GM12892 (cell line): ENCODE results near the gene JAKMIP1.

Experiments
- DNase-seq: peaks from one replicate; pipeline ENCODE4 v3.0.0; 2011; ENCODE audit not compliant: insufficient read length
- FAIRE-seq: peaks from 2 replicates; lab custom pipeline; 2011; peaks lifted over from hg19 to GRCh38; lab: Jason Lieb, UNC
- POLR2A ChIP-seq: IDR thresholded peaks from 2 replicates; pipeline ENCODE4 v1.6.1; 2011; ENCODE audit warnings: low read depth, low read length, control low read depth
- POLR2AphosphoS5 ChIP-seq: IDR thresholded peaks from 2 replicates; pipeline ENCODE4 v1.6.1; 2011; ENCODE audit warnings: low read depth, low read length, control low read depth
- TAF1 ChIP-seq: IDR thresholded peaks from 2 replicates; pipeline ENCODE4 v1.6.1; 2011; ENCODE audit warnings: low read depth, mild to moderate bottlenecking, control low read depth, low read length, borderline replicate concordance

JAKMIP1 gene

GRCh38 chr4:6119507-6120020 is 80.8 kb downstream of the JAKMIP1 start:
- FAIRE-seq (no peak), DNase-seq (no peak)
- TF ChIP-seq POLR2A = no peak

- no peak for FAIRE-seq
- DNase-seq = no peak
- TF ChIP-seq POLR2A = no peak
- no peak for TF ChIP-seq POLR2AphosphoS5
- no peak for TF ChIP-seq TAF1
These were observed 82.1 kb downstream of the JAKMIP1 start for GRCh38 chr4:6118201-6118600.

- FAIRE-seq (no peak), DNase-seq (no peak)
- TF ChIP-seq TAF1 (no peak), POLR2A (no peak), POLR2AphosphoS5 (no peak)
These were observed 83.6 kb downstream of the JAKMIP1 start for GRCh38 chr4:6116696-6117285.

DNA sequence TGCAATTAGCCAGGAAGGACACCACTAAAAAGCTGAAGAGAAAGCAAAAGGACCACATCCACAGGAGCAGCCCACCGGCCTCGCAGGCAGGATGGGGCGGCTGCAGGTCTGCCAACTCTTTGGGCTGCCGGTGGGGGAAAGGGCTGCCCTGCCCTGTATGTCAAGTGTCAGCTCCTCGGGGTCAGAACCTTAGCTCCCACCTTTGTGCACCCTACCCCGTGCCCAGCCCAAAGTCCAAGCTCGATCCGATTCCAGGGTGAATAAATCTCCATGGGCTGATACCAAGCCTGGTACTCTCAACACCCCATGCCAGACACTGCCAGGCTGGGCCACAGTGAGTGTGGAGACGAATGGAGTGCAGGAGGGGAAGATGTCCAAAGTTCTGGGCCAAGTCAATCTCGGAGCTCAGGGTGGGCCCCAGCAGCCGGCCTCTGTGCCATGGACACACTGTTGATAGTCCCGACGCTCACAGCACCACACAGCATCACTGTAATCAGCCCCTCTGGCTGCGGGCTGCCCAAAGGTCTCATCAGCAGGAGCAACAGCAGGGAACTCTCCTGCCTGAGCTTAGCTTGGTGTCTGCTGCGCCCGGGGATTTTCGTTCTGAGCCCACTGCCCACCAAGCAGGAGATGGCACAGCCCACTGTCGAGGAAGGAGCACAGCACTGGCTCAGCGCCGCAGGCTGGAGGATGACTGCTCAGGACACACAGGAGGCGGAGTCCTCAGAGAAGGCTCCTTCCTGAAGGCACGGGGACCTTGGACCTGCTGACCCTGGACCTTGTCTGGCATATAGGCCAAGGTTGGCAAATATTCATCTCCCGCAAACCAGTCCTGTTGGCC is 84.4 kb downstream of the JAKMIP1 start:
- DNase-seq (no peak), FAIRE-seq (no peak)
- no peak for TF ChIP-seq TAF1
- TF ChIP-seq POLR2A = no peak
- no peak for TF ChIP-seq POLR2AphosphoS5

- FAIRE-seq (no peak), DNase-seq (no peak)
- no peak for TF ChIP-seq TAF1
- no peak for TF ChIP-seq POLR2A
- TF ChIP-seq POLR2AphosphoS5 = no peak
These were observed 85.0 kb downstream of the JAKMIP1 start for GRCh38 chr4:6115342-6115741.

- FAIRE-seq (no peak), DNase-seq (no peak)
- no peak for TF ChIP-seq TAF1
- TF ChIP-seq POLR2A = no peak
- no peak for TF ChIP-seq POLR2AphosphoS5
These were observed 85.7 kb downstream of the JAKMIP1 start for GRCh38 chr4:6114601-6115000.

DNA sequence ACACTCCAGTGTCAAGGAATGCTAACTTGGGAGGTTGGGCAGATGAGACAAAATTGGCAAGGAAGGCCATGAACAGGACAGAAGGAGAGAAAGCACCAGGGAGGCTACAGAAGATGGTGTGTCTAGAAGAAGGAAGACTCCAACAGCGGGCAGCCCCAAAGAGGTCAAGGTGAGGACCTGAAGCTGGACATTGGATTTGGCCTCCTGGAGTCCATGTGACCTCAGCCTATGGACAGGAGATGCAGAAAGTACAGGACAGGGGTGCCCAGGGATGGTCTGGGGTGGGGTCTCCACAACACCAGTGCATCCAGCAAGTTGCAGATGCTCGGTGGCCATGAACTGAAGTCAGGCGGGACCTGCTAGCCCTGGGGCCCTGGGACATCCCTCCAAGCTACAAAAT is 86.2 kb downstream of the JAKMIP1 start:
- FAIRE-seq (no peak), DNase-seq (no peak)
- TF ChIP-seq POLR2AphosphoS5 (no peak), POLR2A (no peak), TAF1 (no peak)

DNA sequence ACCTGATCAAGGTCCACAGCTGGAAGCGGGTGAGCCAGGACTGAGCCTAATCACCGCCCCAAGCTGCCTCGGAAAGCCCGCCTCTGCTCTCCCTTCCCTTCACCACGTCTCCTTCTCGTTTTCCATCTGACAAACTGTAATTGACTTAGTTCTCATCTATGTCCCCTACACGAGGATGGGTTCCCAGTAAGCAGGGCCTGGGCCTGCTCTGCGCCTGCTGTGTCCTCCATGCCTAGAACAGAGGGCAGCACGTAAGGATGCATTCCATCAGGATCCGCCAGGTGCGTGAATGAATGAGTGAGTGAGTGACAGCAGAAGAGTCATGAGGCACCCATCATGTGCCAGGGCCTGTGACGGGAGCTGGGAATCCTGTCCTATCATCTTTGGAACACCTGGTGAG is 86.7 kb downstream of the JAKMIP1 start:
- TF ChIP-seq TAF1 = no peak
- TF ChIP-seq POLR2AphosphoS5 = no peak
- no peak for TF ChIP-seq POLR2A
- FAIRE-seq (no peak), DNase-seq (no peak)

- DNase-seq (no peak), FAIRE-seq (no peak)
- TF ChIP-seq TAF1 (no peak), POLR2A (no peak), POLR2AphosphoS5 (no peak)
These were observed 87.6 kb downstream of the JAKMIP1 start for GRCh38 chr4:6112606-6113290.

- FAIRE-seq = no peak
- no peak for TF ChIP-seq TAF1
- TF ChIP-seq POLR2A = no peak
- TF ChIP-seq POLR2AphosphoS5 = no peak
- no peak for DNase-seq
These were observed 88.9 kb downstream of the JAKMIP1 start for GRCh38 chr4:6111354-6111960.

DNA sequence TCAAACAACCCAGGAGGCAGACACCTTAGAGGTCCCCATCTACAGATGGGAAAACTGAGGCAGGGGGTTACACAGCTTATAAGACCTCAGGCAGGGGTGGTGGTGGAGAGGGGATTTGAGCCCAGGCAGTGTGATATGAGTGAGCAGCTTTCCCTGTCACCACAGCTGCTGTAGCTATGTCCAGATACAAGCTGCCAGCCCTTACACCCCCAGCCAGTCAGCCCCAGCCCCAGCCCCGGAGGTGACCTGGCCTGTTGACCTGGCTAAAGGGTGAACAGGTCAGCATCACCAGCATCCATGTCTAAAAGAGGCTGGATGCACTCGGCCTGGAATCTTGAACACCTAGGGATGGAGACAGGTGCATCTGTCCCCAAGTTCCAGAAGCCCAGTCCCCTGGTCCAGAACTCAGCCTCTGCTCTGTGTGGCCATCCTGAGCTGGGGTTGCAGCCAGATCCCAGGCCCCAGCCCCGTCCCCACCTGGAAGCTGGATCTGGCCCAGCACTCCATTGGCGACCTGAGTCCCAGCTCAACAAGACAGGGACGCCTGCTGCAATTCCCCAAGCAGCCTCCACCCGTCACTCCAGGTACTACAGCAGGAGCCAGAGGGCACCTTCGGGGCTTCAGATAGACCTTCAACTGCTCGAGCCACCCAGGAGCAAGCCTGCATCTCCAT is 89.5 kb downstream of the JAKMIP1 start:
- no peak for FAIRE-seq
- no peak for DNase-seq
- TF ChIP-seq POLR2A = no peak
- TF ChIP-seq TAF1 = no peak
- TF ChIP-seq POLR2AphosphoS5 = no peak
